HG03135 (cell line): ENCODE data around the gene RGS7.

Experiments
- ATAC-seq: cut with Tn5 transposase; IDR thresholded peaks from one replicate; pipeline ENCODE4 v1.9.1; 2021; ENCODE audit warnings: mild to moderate bottlenecking, moderate library complexity; ENCODE audit not compliant: unreplicated experiment

Gene RGS7

DNA sequence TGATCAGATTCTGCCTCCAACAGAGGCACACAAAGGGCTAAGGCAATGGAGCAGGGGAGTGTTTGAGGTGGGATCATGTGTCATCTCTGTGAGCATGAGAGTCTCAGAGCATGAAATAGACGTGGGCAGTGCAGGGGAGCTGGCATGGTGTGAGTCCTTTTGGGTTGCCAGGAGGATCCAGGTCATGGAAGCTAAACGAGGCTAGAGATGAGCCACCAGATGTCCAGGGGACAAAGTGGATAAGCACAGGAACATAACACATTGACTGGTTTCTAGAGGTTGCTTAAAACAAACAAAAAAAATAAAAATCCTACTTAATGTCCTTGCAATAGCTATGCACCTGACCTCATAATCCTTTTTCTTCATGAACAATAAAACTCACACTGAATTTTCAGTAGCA lies 490.3 kb downstream of the RGS7 start:
- ATAC-seq, result no peak

DNA sequence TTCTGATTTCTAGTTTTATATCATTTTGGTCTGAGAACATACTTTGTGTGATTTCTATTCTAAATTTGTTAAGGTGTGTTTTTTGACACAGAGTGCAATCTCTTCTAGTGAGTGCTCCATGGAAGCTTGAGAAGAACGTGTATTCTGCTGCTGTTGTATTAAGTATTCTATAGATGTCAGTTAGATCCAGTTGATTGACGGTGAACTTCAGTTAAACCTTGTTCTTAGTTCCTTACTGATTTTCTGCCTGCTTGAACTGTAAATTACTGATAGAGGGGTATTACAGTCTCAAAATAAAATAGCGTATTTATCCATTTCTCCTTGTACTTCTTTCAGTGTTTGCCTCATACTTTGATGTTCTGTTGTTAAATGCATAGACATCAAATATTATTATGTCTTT lies 497.0 kb downstream of the RGS7 start:
- no peak for ATAC-seq

DNA sequence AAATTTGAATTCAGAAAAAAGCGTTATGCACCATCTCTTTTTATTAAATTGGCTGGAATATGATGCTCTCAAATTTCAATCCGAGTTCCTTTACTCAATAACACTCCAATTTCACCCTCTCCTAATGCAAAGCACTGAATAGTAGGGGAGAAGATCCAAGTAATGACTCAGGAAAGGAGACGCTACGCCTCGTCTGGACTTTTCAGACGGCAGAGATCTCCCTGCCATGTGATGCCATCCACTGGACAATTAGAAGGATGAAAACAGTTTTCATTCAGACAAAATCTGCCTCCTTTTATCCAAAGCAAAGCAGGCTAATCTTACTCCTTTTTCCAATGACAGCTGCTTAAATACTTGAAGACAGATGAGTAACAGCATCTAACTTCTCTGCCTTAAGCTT lies 502.6 kb downstream of the RGS7 start:
- ATAC-seq, result no peak

DNA sequence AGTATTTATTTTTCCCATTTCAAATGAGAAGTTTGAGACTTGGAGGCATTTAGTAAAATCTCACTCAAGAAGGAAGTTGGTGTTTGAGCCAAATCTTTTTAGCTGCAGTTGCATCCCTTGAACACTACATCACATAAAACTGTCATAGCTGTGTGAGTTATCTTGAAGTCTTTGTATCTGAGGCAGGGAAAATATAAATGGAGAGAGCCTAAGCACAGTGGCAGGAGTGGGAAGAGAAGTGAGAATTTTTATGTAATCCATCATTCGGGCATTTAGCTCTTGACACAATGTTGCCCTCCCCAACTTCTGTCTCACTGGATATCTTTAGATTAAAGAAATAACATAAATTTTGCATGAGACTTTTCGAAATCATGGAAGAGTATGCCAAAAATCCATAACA lies 509.7 kb downstream of the RGS7 start:
- ATAC-seq, result no peak

DNA sequence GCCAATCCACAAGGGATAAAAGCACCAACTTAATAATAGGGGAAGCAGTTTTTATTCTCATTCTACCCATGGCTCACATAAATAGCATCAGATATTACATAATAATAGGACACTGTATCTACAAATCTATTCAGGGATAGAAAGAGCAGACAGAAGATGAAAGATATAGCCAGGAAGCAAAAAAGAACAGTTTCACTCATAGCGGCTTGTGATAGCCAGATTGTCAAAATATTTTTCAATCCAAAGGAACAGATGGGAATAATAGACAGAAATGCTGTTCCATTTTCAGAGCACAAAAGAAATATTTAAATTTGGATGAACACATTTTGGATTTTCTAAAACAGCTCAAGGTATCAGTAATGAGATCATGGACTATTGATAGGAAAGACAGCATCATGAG lies 512.5 kb downstream of the RGS7 start:
- ATAC-seq, result no peak

DNA sequence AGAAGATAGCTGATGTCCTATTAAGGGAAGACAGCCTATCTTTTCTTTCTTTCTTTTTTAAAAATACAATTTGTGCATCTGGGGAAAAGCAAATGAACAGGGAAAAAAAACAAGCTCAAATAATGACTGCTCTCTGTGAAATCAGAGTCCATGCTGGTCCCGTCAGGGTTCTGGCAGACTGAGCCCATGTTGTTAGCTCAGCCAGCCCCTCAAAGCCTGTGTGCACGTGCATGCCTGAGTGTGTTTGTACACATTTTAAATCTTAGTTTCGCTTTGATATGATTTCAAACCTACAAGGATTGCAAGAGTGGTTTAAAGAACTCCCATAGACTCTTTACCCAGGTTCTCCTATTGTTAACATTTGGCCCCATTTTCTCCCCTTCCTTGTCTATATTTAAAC lies 513.2 kb downstream of the RGS7 start:
- no peak for ATAC-seq

DNA sequence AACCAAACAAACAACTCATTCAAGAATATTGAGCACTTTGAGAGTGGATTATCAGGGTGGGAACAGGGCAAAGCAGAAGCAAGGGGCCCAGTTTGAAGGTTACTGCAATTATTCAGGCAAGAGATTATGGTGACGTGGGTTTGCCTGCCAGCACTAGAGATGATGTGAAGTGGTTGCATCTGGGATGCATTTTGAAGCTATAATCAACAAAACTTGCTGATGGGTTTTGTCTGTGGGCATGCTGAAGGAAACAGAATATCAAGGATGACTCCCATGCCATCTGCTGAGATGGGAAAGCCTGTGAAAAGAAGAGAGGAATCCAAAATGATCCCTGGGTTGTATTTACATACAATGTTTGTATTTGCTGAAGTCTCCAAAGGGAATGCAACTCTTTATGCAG lies 520.7 kb downstream of the RGS7 start:
- ATAC-seq, result no peak

DNA sequence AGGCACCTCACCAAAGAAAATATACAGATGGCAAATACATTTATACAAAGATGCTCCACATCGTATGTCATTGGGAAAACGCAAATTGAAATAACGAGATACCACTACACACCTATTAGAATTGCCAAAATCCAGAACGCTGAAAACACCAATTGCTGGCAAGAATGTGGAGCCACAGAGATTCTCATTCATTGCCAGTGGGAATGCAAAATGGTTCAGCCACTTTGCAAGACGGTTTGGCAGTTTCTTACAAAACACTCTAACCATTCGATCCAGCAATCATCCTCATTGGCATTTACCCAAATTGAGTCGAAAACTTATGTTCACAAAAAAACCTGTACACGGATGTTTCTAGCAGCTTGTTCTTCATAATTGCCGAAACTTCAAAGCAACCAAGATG lies 521.7 kb downstream of the RGS7 start:
- no peak for ATAC-seq

DNA sequence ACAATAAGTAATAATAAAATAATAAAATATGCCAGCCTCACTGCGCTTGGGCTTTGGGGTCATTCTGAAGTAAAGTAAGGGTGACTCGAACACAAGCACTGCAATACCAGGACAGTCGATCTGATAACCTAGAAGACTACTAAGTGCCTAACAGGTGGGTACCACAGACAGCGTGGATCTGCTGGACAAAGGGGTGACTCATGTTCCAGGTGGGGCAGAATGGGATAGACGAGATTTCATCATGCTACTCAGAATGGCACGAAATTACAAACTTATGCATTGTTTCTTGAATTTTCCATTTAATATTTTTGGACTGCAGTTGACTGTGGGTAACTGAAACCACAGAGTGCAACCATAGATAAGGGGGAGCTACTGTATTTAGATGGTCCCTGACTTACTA lies 523.9 kb downstream of the RGS7 start:
- ATAC-seq, result no peak

DNA sequence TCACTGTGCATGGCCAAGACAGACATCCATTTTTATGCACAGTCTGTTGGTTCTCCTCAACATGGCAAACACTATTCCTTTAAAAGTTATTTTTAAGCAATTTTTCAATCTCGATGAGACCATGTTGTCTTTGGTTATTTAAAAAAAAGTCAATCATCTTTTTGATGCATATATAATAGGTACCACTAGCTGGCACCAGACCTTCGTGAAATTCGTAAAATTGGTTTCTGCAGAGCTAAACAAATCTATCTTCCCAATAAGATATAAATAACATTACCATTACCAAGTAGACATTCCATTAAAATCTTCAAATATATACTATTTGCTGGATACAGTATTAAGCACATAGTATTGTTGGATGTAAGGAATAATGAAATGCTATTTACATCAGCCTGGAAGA lies 525.1 kb downstream of the RGS7 start:
- ATAC-seq, result no peak

DNA sequence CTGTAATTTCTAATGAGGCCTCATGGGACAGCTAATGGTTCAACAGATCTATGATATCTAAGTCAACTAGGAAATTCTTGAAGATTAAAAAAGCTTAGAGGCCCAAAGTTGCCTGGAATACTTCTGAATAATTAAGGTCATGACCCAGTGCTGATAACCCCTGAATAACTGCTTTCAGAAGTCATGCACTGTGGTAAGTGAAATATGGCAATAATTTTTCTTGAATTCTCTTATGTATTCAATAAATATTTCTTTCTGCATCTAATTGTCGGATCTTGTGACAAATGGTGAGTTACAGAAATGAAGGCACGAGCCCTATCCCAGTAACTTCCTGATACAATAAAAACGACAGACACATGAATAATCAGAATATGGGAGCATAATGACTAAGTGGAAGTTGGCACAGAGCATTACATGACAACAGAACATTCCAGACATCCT lies 525.8 kb downstream of the RGS7 start:
- ATAC-seq, result no peak

DNA sequence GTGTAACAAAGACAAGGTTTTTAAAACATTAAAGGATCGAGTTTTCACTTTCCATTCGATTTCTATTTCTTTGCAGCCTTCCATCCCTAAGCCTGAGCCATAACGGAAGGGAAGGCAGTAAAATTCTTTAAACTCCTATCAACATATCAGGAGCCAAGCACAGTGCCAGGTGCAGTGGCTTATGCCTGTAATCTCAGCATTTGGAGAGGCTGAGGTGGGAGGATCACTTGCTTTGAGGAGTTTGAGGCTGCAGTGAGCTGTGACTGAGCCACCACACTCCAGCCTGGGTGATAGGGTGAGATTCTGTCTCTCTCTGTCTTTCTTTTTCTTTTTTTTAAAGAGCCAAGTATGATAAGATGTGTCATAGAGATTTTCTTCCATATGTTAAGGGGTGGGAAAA lies 527.5 kb downstream of the RGS7 start:
- no peak for ATAC-seq

DNA sequence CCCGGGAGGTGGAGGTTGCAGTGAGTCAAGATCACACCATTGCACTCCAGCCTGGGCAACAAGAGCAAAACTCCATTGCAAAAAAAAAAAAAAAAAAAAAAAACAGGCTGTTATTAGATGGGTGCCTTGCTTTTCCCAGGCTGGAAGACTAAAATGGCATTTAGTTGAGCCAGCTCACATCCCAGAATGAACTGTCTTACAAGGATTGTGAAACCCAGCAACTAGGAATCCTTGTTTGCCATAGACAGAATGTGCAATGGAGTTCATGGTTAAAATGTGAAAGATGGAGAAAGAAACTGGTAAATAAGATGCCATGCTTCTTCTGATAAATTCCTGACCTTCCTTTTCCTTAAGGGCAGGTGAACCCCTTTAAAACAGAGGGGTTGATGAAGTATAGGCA lies 529.2 kb downstream of the RGS7 start:
- ATAC-seq, result no peak

DNA sequence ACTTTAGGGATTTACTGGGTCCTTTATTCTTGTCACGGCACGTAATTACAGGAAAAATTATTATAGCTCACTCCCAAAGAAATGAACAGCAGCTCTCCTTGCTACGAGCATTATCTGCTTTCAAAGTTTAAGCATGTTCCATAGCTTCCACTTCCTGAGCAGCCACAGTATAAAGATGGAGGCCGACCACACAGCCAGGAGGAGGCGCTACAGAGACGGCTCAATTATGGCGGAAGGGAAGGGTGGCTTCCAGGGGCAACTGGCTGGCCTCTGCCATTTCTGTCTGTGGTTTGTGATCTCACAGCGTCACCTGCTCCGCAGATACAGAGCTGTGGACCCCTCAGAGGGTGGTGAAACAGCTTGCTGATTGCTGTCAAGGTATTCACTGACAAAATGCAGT lies 532.8 kb downstream of the RGS7 start:
- ATAC-seq, result no peak

DNA sequence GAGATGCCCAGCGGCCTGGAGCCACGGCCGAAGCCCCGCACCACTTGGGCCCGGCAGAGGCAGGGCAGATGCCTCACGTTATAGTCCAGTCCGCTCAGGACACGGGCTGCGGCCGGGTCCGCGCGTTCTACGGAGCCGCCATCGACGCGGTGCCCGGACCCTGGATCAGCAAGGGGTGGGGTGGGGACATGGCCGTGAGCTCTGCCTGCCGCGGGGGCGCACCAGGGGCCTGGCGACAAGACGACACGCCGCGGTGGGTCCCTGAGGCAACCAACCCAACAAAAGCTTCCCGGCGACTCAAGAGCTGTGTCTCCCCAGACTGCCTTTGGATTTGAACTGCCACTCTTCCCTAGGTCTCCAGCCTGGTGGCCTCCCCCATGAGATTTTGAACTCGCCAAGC lies 533.6 kb downstream of the RGS7 start:
- no peak for ATAC-seq

DNA sequence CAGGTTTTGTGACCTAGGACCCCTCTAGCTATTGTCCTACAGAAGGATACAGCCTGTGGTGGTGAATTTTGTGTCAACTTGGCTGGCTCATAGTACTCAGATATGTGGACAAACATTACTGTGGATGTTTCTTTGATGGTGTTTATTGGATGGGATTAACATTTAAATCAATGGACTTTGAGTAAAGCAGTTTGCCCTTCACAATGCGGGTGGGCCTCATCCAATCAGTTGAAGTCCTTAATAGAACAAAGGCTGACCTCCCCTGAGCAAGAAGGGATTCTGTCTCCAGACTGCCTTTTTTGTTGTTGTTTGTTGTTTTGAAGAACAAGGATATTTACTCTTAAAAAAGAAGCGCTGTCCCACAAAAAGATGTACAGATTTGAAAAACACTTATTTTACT lies 535.1 kb downstream of the RGS7 start:
- no peak for ATAC-seq

DNA sequence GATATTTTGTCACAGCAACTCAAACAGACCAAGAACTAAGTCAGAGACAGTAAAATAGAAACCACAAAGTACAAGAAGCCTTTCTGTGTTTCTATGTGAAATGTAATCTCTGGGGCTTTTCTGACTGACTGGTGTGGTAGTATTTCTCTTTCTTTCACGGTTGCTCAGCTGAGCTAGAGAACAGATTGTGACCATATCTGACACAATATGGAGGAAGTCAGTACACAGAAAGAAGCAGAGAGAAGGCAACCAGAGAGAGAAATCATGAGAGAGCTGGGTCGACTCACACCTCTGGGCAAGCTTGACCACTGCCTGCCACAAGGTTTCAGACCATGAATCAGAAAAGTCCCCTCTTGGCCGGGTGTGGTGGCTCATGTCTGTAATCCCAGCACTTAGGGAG lies 536.2 kb downstream of the RGS7 start:
- no peak for ATAC-seq

DNA sequence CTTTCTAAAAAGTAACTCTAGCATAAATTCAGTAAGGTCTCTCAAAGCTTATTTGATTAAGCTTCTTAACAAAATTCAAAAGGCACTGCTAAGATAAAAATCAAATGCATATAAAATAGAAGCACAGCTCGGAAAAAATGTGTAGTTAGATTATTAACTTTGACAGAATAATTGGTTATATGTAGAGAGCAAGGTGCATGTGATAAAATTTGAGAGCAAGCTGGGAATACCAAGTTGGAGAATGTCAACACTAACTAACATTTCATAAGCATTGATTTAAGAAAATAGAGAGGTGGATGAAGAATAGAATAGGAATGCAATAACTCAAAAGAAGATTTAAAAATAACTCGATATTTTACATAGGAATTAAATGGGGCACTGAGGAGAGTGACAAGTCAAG lies 540.5 kb downstream of the RGS7 start:
- ATAC-seq, result no peak

DNA sequence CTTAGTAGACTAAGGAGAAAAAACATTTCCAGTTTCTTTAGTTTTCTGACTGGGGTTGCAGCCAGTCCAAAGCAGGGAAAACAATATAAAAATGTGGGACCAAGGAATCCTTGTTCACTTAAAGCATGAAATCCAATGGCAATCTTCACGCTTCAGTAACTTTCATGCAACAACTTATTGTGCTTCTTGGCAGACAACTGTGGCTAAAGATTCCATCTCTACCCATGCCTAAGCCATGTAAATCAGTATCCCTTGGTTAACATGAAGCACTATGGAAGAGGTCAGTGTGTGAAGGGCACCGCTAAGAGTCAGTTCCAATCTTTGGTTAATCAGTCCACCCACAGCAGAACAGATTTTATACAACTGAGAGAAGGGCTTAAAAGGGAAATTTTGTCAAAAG lies 543.3 kb downstream of the RGS7 start:
- ATAC-seq, result no peak

DNA sequence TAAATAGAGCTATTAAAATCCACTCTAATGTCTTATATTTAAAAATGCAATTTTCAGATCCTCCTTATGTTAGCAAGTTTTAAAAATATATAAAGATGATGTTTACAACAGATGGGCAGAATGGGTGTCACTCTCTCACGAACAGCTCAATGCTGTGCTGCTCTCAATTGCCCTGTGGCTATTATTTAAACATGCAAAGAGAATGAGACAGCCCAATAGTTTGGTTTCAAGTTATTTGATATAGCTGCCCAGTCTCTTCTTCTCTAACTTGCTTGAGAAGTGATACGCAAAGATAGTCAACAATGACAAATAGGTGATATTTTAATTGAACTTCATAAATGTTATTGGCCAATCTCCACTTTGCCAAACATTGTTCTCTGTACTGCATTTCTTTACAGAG lies 545.7 kb downstream of the RGS7 start:
- ATAC-seq, result no peak

DNA sequence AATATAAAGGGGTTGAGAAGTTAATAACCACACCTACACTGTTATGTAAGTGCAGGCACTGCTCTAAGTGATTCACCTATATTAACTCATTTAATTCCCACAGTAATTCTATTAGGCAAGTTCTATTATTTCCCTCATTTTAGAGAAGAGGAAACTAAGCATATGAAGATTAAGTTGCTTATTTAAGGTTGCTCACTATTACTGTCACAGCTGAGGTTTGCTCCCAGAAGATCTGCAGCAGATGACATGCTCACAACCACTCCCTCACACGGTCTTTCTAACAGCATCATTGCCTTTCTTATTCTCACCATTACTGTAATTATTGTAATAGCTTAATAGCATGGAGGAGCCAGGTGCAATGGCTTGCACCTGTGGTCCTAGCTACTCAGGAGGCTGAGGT lies 548.6 kb downstream of the RGS7 start:
- no peak for ATAC-seq

DNA sequence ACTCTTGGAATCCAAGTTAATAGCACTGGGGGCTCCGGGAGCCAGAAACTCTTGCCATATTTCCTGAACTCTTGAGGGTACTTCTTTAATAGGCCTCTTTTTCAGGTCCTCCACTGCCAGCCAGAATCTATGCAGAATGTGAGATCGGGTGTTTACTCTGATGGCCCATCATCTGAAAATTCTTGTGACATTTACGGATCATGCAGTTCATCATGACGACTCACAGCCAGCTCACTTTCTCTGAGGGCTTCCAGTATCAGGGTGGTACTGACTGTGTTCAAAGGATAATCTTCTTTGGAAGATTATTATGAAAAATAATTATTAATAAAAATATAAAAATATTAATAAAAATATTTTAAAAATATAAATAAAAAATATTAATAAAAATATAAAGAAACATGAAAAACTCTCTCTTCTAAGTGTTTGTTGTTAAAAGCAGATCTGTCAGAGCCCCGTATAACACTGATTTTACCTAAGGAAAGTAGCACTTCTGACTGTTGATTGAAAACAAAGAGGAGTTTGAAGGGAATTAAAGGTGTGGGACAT lies 550.7 kb downstream of the RGS7 start:
- no peak for ATAC-seq

DNA sequence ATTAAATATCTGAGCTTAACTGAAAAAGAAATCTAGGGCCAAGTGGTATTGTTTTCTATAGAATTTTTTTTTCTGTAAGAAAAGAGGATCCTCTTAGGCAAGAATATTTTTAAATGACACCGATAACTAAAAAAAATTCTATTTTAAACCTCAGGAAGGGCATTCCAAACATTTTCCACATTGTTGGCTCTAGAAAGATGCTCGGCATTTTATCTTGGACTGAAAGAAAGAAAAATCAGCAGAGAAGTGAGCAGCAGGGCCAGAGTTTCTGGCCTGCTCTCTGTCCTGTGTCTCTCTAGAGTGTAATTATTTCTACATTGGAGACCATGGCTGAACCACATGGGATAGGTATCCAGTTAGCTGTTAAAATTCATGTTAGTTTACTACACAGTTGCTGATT lies 552.5 kb downstream of the RGS7 start:
- ATAC-seq, result no peak

DNA sequence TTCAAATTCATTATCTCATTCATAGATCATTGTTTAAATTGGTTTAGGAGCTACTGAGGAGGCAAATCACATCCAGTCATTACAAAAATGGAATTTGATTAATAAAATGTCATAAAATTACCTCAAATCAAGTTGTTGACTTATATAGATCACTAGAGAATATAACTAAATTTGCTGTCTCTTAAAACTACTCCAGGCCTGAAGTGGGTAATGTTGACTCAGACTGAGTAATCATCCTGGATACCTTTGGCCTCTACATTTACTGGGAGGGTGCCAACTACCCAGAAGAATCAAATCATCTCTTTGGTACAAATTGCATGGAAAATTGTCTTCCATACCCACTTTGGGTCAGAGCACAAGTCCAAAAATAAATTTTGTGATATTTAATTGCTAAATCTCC lies 553.9 kb downstream of the RGS7 start:
- ATAC-seq, result no peak
